ENCODE data around the gene AKAP8L.

Gene AKAP8L

GRCh38 chr19:15456871-15457700, 38.3 kb upstream of the AKAP8L start:
- WGBS, 2 experiments: 9 to 10% methylated on average over 86 of the region's 86 CpGs
- no peak overlapping the region for H3K27ac ChIP-seq (ENCODE audit: insufficient read depth, low read depth, low read length, poor library complexity, severe bottlenecking)
- H3K4me3 ChIP-seq (ENCODE audit: insufficient read depth, low read depth, low read length): no peak overlapping the region
- H3K9me3 ChIP-seq (ENCODE audit: control insufficient read depth, low read length): no peaks in the 10 kb centered on the region
- no peaks in the 10 kb centered on the region for H3K4me1 ChIP-seq (ENCODE audit: control insufficient read depth, insufficient read depth, low read length)
- peaks cover 84% of the 10 kb centered on the region for H3K27me3 ChIP-seq (ENCODE audit: control insufficient read depth, insufficient read depth, low read length, poor library complexity, severe bottlenecking)
- H3K36me3 ChIP-seq (ENCODE audit: control insufficient read depth, insufficient read depth, low read length): no peaks in the 10 kb centered on the region

GRCh38 chr19:15456441-15456840, 37.7 kb upstream of the AKAP8L start:
- WGBS, 2 experiments: 76 to 77% methylated on average over 14 of the region's 14 CpGs
- H3K27ac ChIP-seq (ENCODE audit: insufficient read depth, low read depth, low read length, poor library complexity, severe bottlenecking): no peak overlapping the region
- no peaks in the 10 kb centered on the region for H3K9me3 ChIP-seq (ENCODE audit: control insufficient read depth, low read length)
- H3K36me3 ChIP-seq (ENCODE audit: control insufficient read depth, insufficient read depth, low read length): no peaks in the 10 kb centered on the region
- H3K4me3 ChIP-seq (ENCODE audit: insufficient read depth, low read depth, low read length): no peak overlapping the region
- H3K4me1 ChIP-seq (ENCODE audit: control insufficient read depth, insufficient read depth, low read length): no peaks in the 10 kb centered on the region
- peaks cover 91% of the 10 kb centered on the region for H3K27me3 ChIP-seq (ENCODE audit: control insufficient read depth, insufficient read depth, low read length, poor library complexity, severe bottlenecking)

DNA sequence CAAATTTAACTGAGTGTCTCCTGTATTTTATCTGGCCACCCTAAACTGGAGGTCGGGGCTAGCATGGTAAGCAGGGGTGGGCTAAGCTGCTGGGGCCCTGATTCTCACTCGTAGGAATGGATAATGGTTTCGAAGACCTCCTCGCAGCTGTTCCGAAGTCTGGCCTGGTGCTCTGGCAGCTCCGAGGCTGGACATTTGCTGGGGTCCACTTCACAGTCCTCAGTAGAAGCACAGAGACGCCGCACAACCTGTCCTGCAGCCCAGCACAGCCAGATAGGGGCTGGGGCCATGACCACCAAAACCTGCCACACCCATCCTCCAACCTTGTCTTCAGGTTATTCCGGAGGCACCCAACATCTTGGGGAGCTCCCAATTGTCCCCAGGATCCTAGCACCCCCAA, 37.2 kb upstream of the AKAP8L start:
- no peaks in the 10 kb centered on the region for H3K4me1 ChIP-seq (ENCODE audit: control insufficient read depth, insufficient read depth, low read length)
- H3K4me3 ChIP-seq (ENCODE audit: insufficient read depth, low read depth, low read length): no peak overlapping the region
- WGBS, 2 experiments: 88% methylated on average over 9 of the region's 9 CpGs
- H3K27ac ChIP-seq (ENCODE audit: insufficient read depth, low read depth, low read length, poor library complexity, severe bottlenecking): no peak overlapping the region
- no peaks in the 10 kb centered on the region for H3K9me3 ChIP-seq (ENCODE audit: control insufficient read depth, low read length)
- peaks cover 87% of the 10 kb centered on the region for H3K27me3 ChIP-seq (ENCODE audit: control insufficient read depth, insufficient read depth, low read length, poor library complexity, severe bottlenecking)
- no peaks in the 10 kb centered on the region for H3K36me3 ChIP-seq (ENCODE audit: control insufficient read depth, insufficient read depth, low read length)

- H3K36me3 ChIP-seq (ENCODE audit: control insufficient read depth, insufficient read depth, low read length): no peaks in the 10 kb centered on the region
- H3K9me3 ChIP-seq (ENCODE audit: control insufficient read depth, low read length): no peaks in the 10 kb centered on the region
- H3K4me3 ChIP-seq (ENCODE audit: insufficient read depth, low read depth, low read length): no peak overlapping the region
- H3K27ac ChIP-seq (ENCODE audit: insufficient read depth, low read depth, low read length, poor library complexity, severe bottlenecking): no peak overlapping the region
- H3K4me1 ChIP-seq (ENCODE audit: control insufficient read depth, insufficient read depth, low read length): no peaks in the 10 kb centered on the region
- WGBS, 2 experiments: 89 to 90% methylated on average over 17 of the region's 17 CpGs
- H3K27me3 ChIP-seq (ENCODE audit: control insufficient read depth, insufficient read depth, low read length, poor library complexity, severe bottlenecking): peaks cover 69% of the 10 kb centered on the region
Measured at GRCh38 chr19:15453906-15454860, 35.4 kb upstream of the AKAP8L start.

DNA sequence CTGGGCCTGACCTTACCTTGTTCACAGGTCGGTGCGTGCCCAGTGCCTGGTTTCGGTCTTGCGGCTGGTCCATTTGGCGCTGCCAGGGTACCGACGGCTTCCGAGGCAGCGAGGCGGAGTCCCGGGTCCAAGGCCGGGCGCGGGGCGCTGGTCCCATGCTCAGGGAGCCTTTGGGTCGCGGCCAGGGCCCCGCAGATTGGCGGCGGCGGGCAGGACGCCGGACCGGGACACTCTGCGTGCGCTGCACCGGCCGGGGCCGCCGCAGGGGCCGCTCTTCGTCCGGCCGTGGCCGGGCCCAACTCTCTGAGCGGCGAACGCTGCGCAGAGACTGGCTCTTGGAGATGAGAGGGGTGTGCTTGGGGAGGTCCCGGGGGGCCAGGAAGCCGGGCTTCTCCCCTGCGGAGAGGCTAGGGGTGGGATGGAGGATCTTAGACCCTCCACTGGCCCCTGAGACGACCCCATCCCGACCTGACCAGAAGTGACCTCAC, 34.3 kb upstream of the AKAP8L start:
- no peak overlapping the region for H3K27ac ChIP-seq (ENCODE audit: insufficient read depth, low read depth, low read length, poor library complexity, severe bottlenecking)
- H3K4me1 ChIP-seq (ENCODE audit: control insufficient read depth, insufficient read depth, low read length): no peaks in the 10 kb centered on the region
- WGBS, 2 experiments: 14 to 17% methylated on average over 44 of the region's 44 CpGs
- peaks cover 64% of the 10 kb centered on the region for H3K27me3 ChIP-seq (ENCODE audit: control insufficient read depth, insufficient read depth, low read length, poor library complexity, severe bottlenecking)
- H3K9me3 ChIP-seq (ENCODE audit: control insufficient read depth, low read length): no peaks in the 10 kb centered on the region
- H3K4me3 ChIP-seq (ENCODE audit: insufficient read depth, low read depth, low read length): peak overlapping the region; percentile 30
- no peaks in the 10 kb centered on the region for H3K36me3 ChIP-seq (ENCODE audit: control insufficient read depth, insufficient read depth, low read length)

DNA sequence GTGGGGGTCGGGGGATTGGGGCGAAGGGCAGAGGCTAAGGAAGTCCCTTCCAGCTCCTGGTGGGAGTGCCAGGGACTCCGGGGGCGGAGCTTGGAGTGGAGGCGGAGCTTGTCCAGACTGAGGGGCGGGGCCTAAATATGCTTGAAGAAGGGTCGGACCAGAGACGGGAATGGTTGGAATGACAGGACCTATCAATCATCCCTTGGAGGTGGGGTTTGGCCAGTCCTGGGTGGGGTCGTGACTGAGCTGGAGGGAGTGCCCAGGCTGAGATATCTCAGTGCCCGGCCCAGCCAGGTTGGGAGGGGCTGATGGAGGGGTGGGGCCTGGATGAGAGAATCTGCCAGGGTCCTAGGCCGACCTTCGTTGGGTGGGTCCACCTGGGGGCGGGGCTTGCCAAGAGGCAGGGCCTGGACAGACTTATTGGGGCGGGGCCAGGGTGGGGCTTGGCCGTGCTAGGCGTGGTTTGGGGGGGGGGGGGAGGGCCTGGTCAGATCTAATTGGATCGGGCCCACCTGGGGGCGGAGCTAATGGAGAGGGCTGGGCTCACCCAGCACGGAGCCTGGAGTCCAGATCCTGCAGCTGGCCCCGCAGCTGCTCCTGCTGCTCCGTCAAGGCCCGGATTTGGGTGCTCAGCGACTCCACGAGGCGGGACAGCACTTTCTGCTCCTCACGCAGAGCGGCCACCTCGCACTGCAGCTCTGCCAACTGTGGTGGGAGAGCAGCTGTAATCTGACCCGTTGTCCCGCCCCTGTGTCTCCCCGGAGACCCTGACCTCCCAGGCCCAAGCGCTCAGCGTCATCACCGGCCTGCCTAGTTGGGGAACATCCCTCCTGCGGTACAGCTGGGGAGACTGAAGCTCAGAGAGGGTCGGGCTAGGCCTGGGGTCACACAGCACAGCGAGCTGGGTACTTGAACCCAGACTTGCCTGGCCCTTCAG, 33.6 kb upstream of the AKAP8L start:
- Histone ChIP-seq H3K27me3 (ENCODE audit: control insufficient read depth, insufficient read depth, low read length, poor library complexity, severe bottlenecking) (peaks cover 57% of the 10 kb centered on the region), H3K27ac (ENCODE audit: insufficient read depth, low read depth, low read length, poor library complexity, severe bottlenecking) (no peak overlapping the region), H3K4me1 (ENCODE audit: control insufficient read depth, insufficient read depth, low read length) (no peaks in the 10 kb centered on the region), H3K36me3 (ENCODE audit: control insufficient read depth, insufficient read depth, low read length) (no peaks in the 10 kb centered on the region), H3K4me3 (ENCODE audit: insufficient read depth, low read depth, low read length) (peak overlapping the region; percentile 30), H3K9me3 (ENCODE audit: control insufficient read depth, low read length) (no peaks in the 10 kb centered on the region)
- WGBS, 2 experiments: 9 to 10% methylated on average over 37 of the region's 37 CpGs

- H3K27ac ChIP-seq (ENCODE audit: insufficient read depth, low read depth, low read length, poor library complexity, severe bottlenecking): no peak overlapping the region
- no peak overlapping the region for H3K4me3 ChIP-seq (ENCODE audit: insufficient read depth, low read depth, low read length)
- peaks cover 38% of the 10 kb centered on the region for H3K27me3 ChIP-seq (ENCODE audit: control insufficient read depth, insufficient read depth, low read length, poor library complexity, severe bottlenecking)
- H3K36me3 ChIP-seq (ENCODE audit: control insufficient read depth, insufficient read depth, low read length): no peaks in the 10 kb centered on the region
- no peaks in the 10 kb centered on the region for H3K9me3 ChIP-seq (ENCODE audit: control insufficient read depth, low read length)
- WGBS, 2 experiments: 89 to 98% methylated on average over 1 of the region's 1 CpG
- no peaks in the 10 kb centered on the region for H3K4me1 ChIP-seq (ENCODE audit: control insufficient read depth, insufficient read depth, low read length)
Measured at GRCh38 chr19:15450528-15450890, 31.7 kb upstream of the AKAP8L start.

DNA sequence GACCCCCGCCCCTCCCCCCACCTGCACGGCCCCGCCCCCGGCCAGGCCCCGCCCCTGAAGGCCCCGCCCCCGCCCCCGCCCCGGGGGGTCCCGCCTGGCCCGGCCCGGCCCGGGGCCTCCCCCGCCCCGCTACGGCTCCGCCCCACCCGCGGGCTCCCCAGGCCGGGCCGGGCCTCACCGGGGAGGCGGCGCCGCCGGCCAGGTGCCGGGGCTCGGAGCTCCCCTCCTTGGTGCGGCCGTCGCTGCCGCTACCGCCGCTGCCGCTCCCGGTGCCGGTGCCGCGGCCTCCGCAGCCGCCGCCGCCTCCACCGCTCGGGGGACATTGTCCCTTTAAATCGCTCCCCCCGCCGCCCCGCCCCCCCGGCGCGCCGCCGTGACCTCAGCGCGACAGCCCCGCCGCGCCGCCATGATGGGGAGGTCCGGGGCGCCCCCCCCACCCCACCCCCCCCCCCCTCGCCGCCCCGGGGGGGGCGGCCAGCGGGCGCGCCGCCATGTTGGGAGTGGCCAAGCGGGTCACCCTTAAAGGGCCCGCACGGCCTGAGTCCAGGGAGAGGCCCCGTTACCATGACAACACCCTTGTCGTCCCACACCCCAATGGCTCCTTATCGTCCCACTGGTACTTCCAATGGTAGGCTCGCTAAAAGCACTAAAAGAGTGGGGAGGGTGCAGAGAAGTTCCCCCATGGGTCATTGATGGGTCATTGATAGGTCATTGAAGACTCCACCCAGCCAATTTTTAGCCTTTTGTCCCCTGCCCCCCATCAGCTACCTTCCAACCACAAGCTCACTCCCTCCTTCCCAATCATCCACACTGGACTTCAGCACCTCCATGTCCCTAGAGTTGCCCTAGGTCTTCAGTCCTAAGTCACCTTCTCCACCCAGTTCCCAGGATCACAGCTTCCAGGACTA, 31.1 kb upstream of the AKAP8L start, which contains the start of gene WIZ:
Gene WIZ, minus strand, starts transcription at position 337 of the 908 bp plus-strand sequence. CDS start 1,649 bp downstream, outside the sequence.
- WGBS, 2 experiments: 1% methylated on average over 46 to 72 of the region's 77 CpGs
- Histone ChIP-seq H3K36me3 (ENCODE audit: control insufficient read depth, insufficient read depth, low read length) (no peaks in the 10 kb centered on the region), H3K4me1 (ENCODE audit: control insufficient read depth, insufficient read depth, low read length) (no peaks in the 10 kb centered on the region), H3K9me3 (ENCODE audit: control insufficient read depth, low read length) (no peaks in the 10 kb centered on the region), H3K27ac (ENCODE audit: insufficient read depth, low read depth, low read length, poor library complexity, severe bottlenecking) (no peak within 1 kb of the TSS), H3K4me3 (ENCODE audit: insufficient read depth, low read depth, low read length) (peak within 1 kb of the TSS; percentile 65), H3K27me3 (ENCODE audit: control insufficient read depth, insufficient read depth, low read length, poor library complexity, severe bottlenecking) (peaks cover 32% of the 10 kb centered on the region)
